Measurements from ENCODE around the gene RFTN1.

RFTN1 gene

GRCh38 chr3:16513141-16514020 is at the start of gene RFTN1:
Gene RFTN1, minus strand, starts transcription at chr3:16513699. Its CDS starts 19,830 bp downstream, at chr3:16493869.
- peak; percentile 78 for DNase-seq (ENCODE audit: low read depth)

- DNase-seq (ENCODE audit: low read depth): no peak
Observed at GRCh38 chr3:16559653-16560365, 46.3 kb upstream of the RFTN1 start.

GRCh38 chr3:16554126-16554525 is 40.6 kb upstream of the RFTN1 start:
- DNase-seq (ENCODE audit: low read depth): no peak

- no peak for DNase-seq (ENCODE audit: low read depth)
Observed at GRCh38 chr3:16552757-16553156, 39.3 kb upstream of the RFTN1 start.

- no peak for DNase-seq (ENCODE audit: low read depth)
Observed at GRCh38 chr3:16551342-16551976, 38.0 kb upstream of the RFTN1 start.

- peak; percentile 88 for DNase-seq (ENCODE audit: low read depth)
Observed at GRCh38 chr3:16550676-16551341, 37.3 kb upstream of the RFTN1 start.

GRCh38 chr3:16550305-16550675 is 36.8 kb upstream of the RFTN1 start:
- no peak for DNase-seq (ENCODE audit: low read depth)

- peak; percentile 74 for DNase-seq (ENCODE audit: low read depth)
Observed at GRCh38 chr3:16548721-16549120, 35.2 kb upstream of the RFTN1 start.

- DNase-seq (ENCODE audit: low read depth): no peak
Observed at GRCh38 chr3:16547561-16548357, 34.3 kb upstream of the RFTN1 start.

- no peak for DNase-seq (ENCODE audit: low read depth)
Observed at GRCh38 chr3:16546186-16547010, 32.9 kb upstream of the RFTN1 start.

GRCh38 chr3:16545413-16546185 is 32.1 kb upstream of the RFTN1 start:
- no peak for DNase-seq (ENCODE audit: low read depth)

- no peak for DNase-seq (ENCODE audit: low read depth)
Observed at GRCh38 chr3:16543242-16543864, 29.9 kb upstream of the RFTN1 start.

- DNase-seq (ENCODE audit: low read depth): no peak
Observed at GRCh38 chr3:16538507-16538906, 25.0 kb upstream of the RFTN1 start.

GRCh38 chr3:16536996-16537395 is 23.5 kb upstream of the RFTN1 start:
- DNase-seq (ENCODE audit: low read depth): no peak

- DNase-seq (ENCODE audit: low read depth): no peak
Observed at GRCh38 chr3:16536344-16536663, 22.8 kb upstream of the RFTN1 start.

GRCh38 chr3:16534640-16535262 is 21.3 kb upstream of the RFTN1 start:
- DNase-seq (ENCODE audit: low read depth): no peak

GRCh38 chr3:16533928-16534574 is 20.6 kb upstream of the RFTN1 start:
- DNase-seq (ENCODE audit: low read depth): no peak

- no peak for DNase-seq (ENCODE audit: low read depth)
Observed at GRCh38 chr3:16529264-16529663, 15.8 kb upstream of the RFTN1 start.

All from iris pigment epithelial cell (primary cell).